HepG2 (cell line): ENCODE results near the gene OR13A1. TPM values are rescaled to one million over a fixed set of nuclear protein-coding genes. Genes with fewer than 3 reads are reported as not detected.

Experiments used
- ATAC-seq: fragments of 200-7000 bp; cut with Tn5 transposase; 3 replicates; pipeline ENCODE4 v1.9.1; 2020; ENCODE audit warnings: mild to moderate bottlenecking, moderate library complexity
- Bru-seq: library from RNA; stranded (reverse); fragments of 400-500 nt; gene quantifications from one replicate; lab custom pipeline; 2021; lab: Mats Ljungman, UMichigan
- BruChase-seq, 2 experiments: library from RNA; stranded (reverse); fragments of 400-500 nt; gene quantifications; one replicate each; lab custom pipeline; 2021; lab: Mats Ljungman, UMichigan
- BruUV-seq: library from RNA; stranded (reverse); fragments of 400-500 nt; replicated peaks from 2 replicates; lab custom pipeline; 2021; lab: Mats Ljungman, UMichigan
- CTCF ChIA-PET: fragments of 300-600 bp; formaldehyde crosslinking; extraction: SDS; loops from one replicate; lab custom pipeline; 2021; ENCODE audit warnings: low total read pairs, inconsistent platforms, low intra/inter-chr PET ratio; lab: Yijun Ruan, JAX
- POLR2A ChIA-PET: fragments of 350-600 bp; sonication (Branson Sonifier 250); formaldehyde crosslinking; loops from one replicate; lab custom pipeline; 2020; ENCODE audit warnings: antibody characterized with exemption, inconsistent platforms; lab: Yijun Ruan, JAX
- DNase-seq: peaks from one replicate; pipeline ENCODE4 v3.0.0-alpha.2; 2015; ENCODE audit warnings: low spot score
- FAIRE-seq: peaks from 3 replicates; lab custom pipeline; 2011; peaks lifted over from hg19 to GRCh38; lab: Jason Lieb, UNC
- H2AFZ ChIP-seq: one replicate; pipeline ENCODE4 v1.6.1; 2011; ENCODE audit warnings: low read length, inconsistent platforms
- H3K27ac ChIP-seq: fragments of 300-600 bp; 3 replicates; pipeline ENCODE4 v1.8.0; 2011; ENCODE audit warnings: mixed run types, mild to moderate bottlenecking, mixed read lengths, low read length, inconsistent platforms; ENCODE audit not compliant: insufficient read depth; ENCODE audit errors: extremely low read length
- H3K27me3 ChIP-seq, 2 experiments: fragments of 200-600 bp in 1 of 2; 2 replicates in 1 of 2; 3 replicates in 1 of 2; pipeline versions ENCODE4 v1.6.0 to v1.8.0; 2011; ENCODE audit warnings: low read length in 2 of 2, mild to moderate bottlenecking in 2 of 2, moderate library complexity in 2 of 2, inconsistent platforms in 1 of 2; ENCODE audit not compliant: insufficient read depth in 2 of 2, control insufficient read depth in 1 of 2
- H3K36me3 ChIP-seq, 2 experiments: fragments of 200-600 bp in 1 of 2; replicated peaks in 1 of 2; 2 replicates in 1 of 2; 3 replicates in 1 of 2; pipeline versions ENCODE4 v1.5.1 to v1.8.0; 2011; ENCODE audit warnings: low read length in 2 of 2, inconsistent platforms in 1 of 2; ENCODE audit not compliant: insufficient read depth in 2 of 2, control insufficient read depth in 1 of 2
- H3K4me1 ChIP-seq: 2 replicates; pipeline ENCODE4 v1.5.1; 2012; ENCODE audit warnings: low read length, inconsistent platforms; ENCODE audit not compliant: insufficient read depth
- H3K4me2 ChIP-seq: 2 replicates; pipeline ENCODE4 v1.6.0; 2011; ENCODE audit warnings: low read depth, low read length, inconsistent platforms
- H3K4me3 ChIP-seq, 3 experiments: fragments of 200-600 bp in 1 of 3; sonication (generic), shearing (Covaris generic) in 1 of 3; replicated peaks in 1 of 3; 2 replicates each; pipeline ENCODE4 v1.5.1; 2011 to 2016; ENCODE audit warnings: low read length in 3 of 3, inconsistent platforms in 2 of 3, low read depth in 2 of 3, mild to moderate bottlenecking in 2 of 3, control low read depth in 1 of 3, mixed read lengths in 1 of 3; ENCODE audit not compliant: insufficient read depth in 1 of 3
- H3K79me2 ChIP-seq: one replicate; pipeline ENCODE4 v1.6.1; 2011; ENCODE audit warnings: low read length, inconsistent platforms; ENCODE audit not compliant: insufficient read depth
- H3K9ac ChIP-seq: 2 replicates; pipeline ENCODE4 v1.6.0; 2011; ENCODE audit warnings: mild to moderate bottlenecking, low read depth, low read length, inconsistent platforms; ENCODE audit not compliant: insufficient read depth
- H3K9me3 ChIP-seq: 2 replicates; pipeline ENCODE4 v1.5.1; 2012; ENCODE audit warnings: mild to moderate bottlenecking, low read length
- H4K20me1 ChIP-seq: 2 replicates; pipeline ENCODE4 v1.6.0; 2011; ENCODE audit warnings: inconsistent platforms, mild to moderate bottlenecking, low read length, moderate library complexity; ENCODE audit not compliant: insufficient read depth
- HNF1B ChIP-seq: sonication (generic); formaldehyde crosslinking; IDR thresholded peaks from 2 replicates; pipeline ENCODE4 v1.5.1; 2020; ENCODE audit warnings: mild to moderate bottlenecking, moderate library complexity, missing genetic modification reagents
- HNRNPL ChIP-seq: fragments of 200-400 bp; formaldehyde crosslinking; IDR thresholded peaks from 2 replicates; pipeline ENCODE4 v1.6.1; 2017; ENCODE audit warnings: mild to moderate bottlenecking, low read depth, low read length
- PLRG1 ChIP-seq: fragments of 450-650 bp; conservative IDR thresholded peaks from 2 replicates; pipeline ENCODE4 v1.6.1; 2016
- PPARG ChIP-seq: conservative IDR thresholded peaks from 2 replicates; pipeline ENCODE4 v1.6.1; 2016; ENCODE audit warnings: missing biosample characterization, missing genetic modification reagents
- ZNF446 ChIP-seq: sonication (generic); formaldehyde crosslinking; IDR thresholded peaks from 2 replicates; pipeline ENCODE4 v1.5.0; 2020; ENCODE audit warnings: mild to moderate bottlenecking, missing genetic modification reagents
- WGBS: methylation state at CpG from one replicate; pipeline ENCODE4 v1.1.6; 2017; ENCODE audit warnings: low lambda C conversion rate; 5-methylcytosine and 5-hydroxymethylcytosine counted together
- in situ Hi-C: cut with HindIII; loops from 2 replicates; pipeline ENCODE4 v1.10.0; 2017; ENCODE audit warnings: low pct_unique_long_range_greater_than_20kb; ENCODE audit not compliant: extremely low pct_ligation_motif_present
- intact Hi-C: fragments of 100-400 bp; cut with micrococcal nuclease; formaldehyde crosslinking; loops from one replicate; pipeline ENCODE4 v1.10.0; 2022; ENCODE audit not compliant: unreplicated experiment
- long read RNA-seq, 2 experiments: library from RNA in 1 of 2; library from polyadenylated mRNA in 1 of 2; stranded (forward) in 1 of 2; unstranded in 1 of 2; transcript quantifications; one replicate each; pipeline ENCODE4 v2.0.0, GENCODE V29; 2019 to 2022
- polyA minus RNA-seq, 3 experiments: library from RNA; depleted of rRNA, polyadenylated mRNA; stranded (reverse); fragments of >200 nt; gene quantifications; 2 replicates each; pipeline ENCODE4 v1.2.3, GENCODE V29; 2011; ENCODE audit warnings: low replicate concordance in 1 of 3
- polyA plus RNA-seq, 8 experiments: library from polyadenylated mRNA; depleted of rRNA in 3 of 8; stranded (reverse) in 7 of 8; unstranded in 1 of 8; fragments of >200 nt; fragmentation: Illumina TruSeq in 4 of 8; extraction: Trizol in 4 of 8; gene quantifications; 2 replicates each; pipeline versions ENCODE4 v1.2.1 to v1.2.3, GENCODE V29; 2011 to 2016; ENCODE audit warnings: low read depth in 4 of 8, missing spikeins in 1 of 8, mixed read lengths in 1 of 8; ENCODE audit not compliant: insufficient read depth in 1 of 8
- total RNA-seq, 5 experiments: library from RNA; depleted of rRNA; stranded (reverse); fragments of >200 nt; fragmentation: Illumina TruSeq; extraction: Trizol; gene quantifications; 2 replicates each; pipeline ENCODE4 v1.2.3, GENCODE V29; 2016; ENCODE audit warnings: low read depth in 1 of 5
- TF ChIP-seq, protein P1 (sequence below): sonication (generic); formaldehyde crosslinking; IDR thresholded peaks from 2 replicates; pipeline ENCODE4 v1.5.1; 2020; ENCODE audit warnings: mild to moderate bottlenecking, missing genetic modification reagents, moderate library complexity
- TF ChIP-seq, protein P2 (sequence below), 2 experiments: sonication (generic) in 1 of 2; formaldehyde crosslinking in 1 of 2; IDR thresholded peaks; 2 replicates each; pipeline versions ENCODE4 v1.6.1 to v1.9.0; 2014 to 2022; ENCODE audit warnings: antibody characterized with exemption in 1 of 2, borderline replicate concordance in 1 of 2, inconsistent platforms in 1 of 2, low read depth in 1 of 2, missing genetic modification reagents in 1 of 2

Gene OR13A1
- total RNA-seq (2016; rRNA removed; fragmentation: Illumina TruSeq; extraction: Trizol) = not detected in 2 replicates
- not detected in 2 replicates for total RNA-seq (2016; cell fraction: cytosol; rRNA removed; fragmentation: Illumina TruSeq; extraction: Trizol; ENCODE audit: low read depth)
- total RNA-seq (2016; cell fraction: insoluble cytoplasmic fraction; rRNA removed; fragmentation: Illumina TruSeq; extraction: Trizol) = not detected in 2 replicates
- not detected in 2 replicates for total RNA-seq (2016; cell fraction: membrane; rRNA removed; fragmentation: Illumina TruSeq; extraction: Trizol)
- total RNA-seq (2016; cell fraction: nucleus; rRNA removed; fragmentation: Illumina TruSeq; extraction: Trizol) = not detected in 2 replicates
- polyA plus RNA-seq (2011; rRNA removed) = not detected in 2 replicates
- not detected in 2 replicates for polyA plus RNA-seq (2011; cell fraction: cytosol; rRNA removed)
- 0.14 TPM in 1 of 2 replicates, not detected in the other for polyA plus RNA-seq (2011; cell fraction: nucleus; rRNA removed)
- not detected in 2 replicates for polyA plus RNA-seq (2012)
- not detected in 2 replicates for polyA plus RNA-seq (2016; cell fraction: cytosol; fragmentation: Illumina TruSeq; extraction: Trizol; ENCODE audit: low read depth)
- polyA plus RNA-seq (2016; cell fraction: insoluble cytoplasmic fraction; fragmentation: Illumina TruSeq; extraction: Trizol; ENCODE audit: low read depth) = not detected in 2 replicates
- polyA plus RNA-seq (2016; cell fraction: membrane; fragmentation: Illumina TruSeq; extraction: Trizol; ENCODE audit: low read depth) = not detected in 2 replicates
- polyA plus RNA-seq (2016; cell fraction: nucleus; fragmentation: Illumina TruSeq; extraction: Trizol; ENCODE audit: insufficient read depth, low read depth) = not detected in 2 replicates
- not detected in 2 replicates for polyA minus RNA-seq (2011; rRNA and poly(A)+ RNA removed; ENCODE audit: low replicate concordance)
- polyA minus RNA-seq (2011; cell fraction: cytosol; rRNA and poly(A)+ RNA removed) = not detected in 2 replicates
- not detected in 2 replicates for polyA minus RNA-seq (2011; cell fraction: nucleus; rRNA and poly(A)+ RNA removed)
- Bru-seq, nascent RNA = percentile 7 among the genes with signal in this experiment
- not detected for BruChase-seq, experiment 1, labeled RNA remaining after a 6-hour chase
- BruChase-seq, experiment 2, labeled RNA remaining after a 2-hour chase = percentile 17 among the genes with signal in this experiment
- long read RNA-seq, experiment 1 = 0 reads
- long read RNA-seq, experiment 2 = 0 reads

DNA sequence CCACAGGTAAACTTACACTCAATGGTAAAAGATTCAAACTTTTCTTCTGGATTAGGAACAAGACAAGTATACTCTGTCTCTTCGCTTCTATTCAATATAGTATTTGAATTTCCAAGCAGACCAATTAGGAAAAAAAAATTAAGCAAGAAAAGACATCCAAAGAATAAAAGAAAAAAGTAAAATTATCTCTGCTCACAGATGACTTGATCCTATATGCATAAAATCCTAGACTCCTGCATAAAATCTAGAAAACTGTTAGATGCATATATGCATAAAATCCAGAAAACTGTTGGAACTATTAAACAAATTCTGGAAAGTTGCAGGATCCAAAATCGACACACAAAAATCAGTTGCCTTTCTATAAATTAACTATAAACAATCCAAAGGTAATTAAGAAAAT lies at the start of gene OR13A1:
Gene OR13A1 (minus strand): TSS at position 101 of the 400 bp plus-strand sequence. CDS start 11,186 bp downstream, outside the sequence.
- ChIA-PET POLR2A (no interaction called here), CTCF (no interaction called here)
- no peak within 1 kb of the TSS for H3K9ac ChIP-seq
- H3K36me3 ChIP-seq = no peaks in the 10 kb centered on the region
- H3K27ac ChIP-seq = no peak within 1 kb of the TSS
- FAIRE-seq (no peak), ATAC-seq (no peak), DNase-seq (no peak)
- intact Hi-C loops = no loop called here
- 3% methylated on average over 2 of the region's 2 CpGs for WGBS
- H3K9me3 ChIP-seq = no peaks in the 10 kb centered on the region
- no peaks in the 10 kb centered on the region for H3K4me1 ChIP-seq
- no peaks in the 10 kb centered on the region for H3K79me2 ChIP-seq
- BruUV-seq = no TSS peak
- H3K4me3 ChIP-seq = no peak within 1 kb of the TSS
- H3K4me2 ChIP-seq = no peak within 1 kb of the TSS
- H2AFZ ChIP-seq = no peak within 1 kb of the TSS
- TF ChIP-seq HNF1B (CRISPR knock-in tag) (no peak), ZNF446 (CRISPR knock-in tag) (no peak), PLRG1 (no peak), HNRNPL (no peak), PPARG (no peak)
- TF ChIP-seq, protein P1, sequence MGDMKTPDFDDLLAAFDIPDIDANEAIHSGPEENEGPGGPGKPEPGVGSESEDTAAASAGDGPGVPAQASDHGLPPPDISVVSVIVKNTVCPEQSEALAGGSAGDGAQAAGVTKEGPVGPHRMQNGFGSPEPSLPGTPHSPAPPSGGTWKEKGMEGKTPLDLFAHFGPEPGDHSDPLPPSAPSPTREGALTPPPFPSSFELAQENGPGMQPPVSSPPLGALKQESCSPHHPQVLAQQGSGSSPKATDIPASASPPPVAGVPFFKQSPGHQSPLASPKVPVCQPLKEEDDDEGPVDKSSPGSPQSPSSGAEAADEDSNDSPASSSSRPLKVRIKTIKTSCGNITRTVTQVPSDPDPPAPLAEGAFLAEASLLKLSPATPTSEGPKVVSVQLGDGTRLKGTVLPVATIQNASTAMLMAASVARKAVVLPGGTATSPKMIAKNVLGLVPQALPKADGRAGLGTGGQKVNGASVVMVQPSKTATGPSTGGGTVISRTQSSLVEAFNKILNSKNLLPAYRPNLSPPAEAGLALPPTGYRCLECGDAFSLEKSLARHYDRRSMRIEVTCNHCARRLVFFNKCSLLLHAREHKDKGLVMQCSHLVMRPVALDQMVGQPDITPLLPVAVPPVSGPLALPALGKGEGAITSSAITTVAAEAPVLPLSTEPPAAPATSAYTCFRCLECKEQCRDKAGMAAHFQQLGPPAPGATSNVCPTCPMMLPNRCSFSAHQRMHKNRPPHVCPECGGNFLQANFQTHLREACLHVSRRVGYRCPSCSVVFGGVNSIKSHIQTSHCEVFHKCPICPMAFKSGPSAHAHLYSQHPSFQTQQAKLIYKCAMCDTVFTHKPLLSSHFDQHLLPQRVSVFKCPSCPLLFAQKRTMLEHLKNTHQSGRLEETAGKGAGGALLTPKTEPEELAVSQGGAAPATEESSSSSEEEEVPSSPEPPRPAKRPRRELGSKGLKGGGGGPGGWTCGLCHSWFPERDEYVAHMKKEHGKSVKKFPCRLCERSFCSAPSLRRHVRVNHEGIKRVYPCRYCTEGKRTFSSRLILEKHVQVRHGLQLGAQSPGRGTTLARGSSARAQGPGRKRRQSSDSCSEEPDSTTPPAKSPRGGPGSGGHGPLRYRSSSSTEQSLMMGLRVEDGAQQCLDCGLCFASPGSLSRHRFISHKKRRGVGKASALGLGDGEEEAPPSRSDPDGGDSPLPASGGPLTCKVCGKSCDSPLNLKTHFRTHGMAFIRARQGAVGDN (CRISPR knock-in tag) = no peak
- TF ChIP-seq, protein P2, sequence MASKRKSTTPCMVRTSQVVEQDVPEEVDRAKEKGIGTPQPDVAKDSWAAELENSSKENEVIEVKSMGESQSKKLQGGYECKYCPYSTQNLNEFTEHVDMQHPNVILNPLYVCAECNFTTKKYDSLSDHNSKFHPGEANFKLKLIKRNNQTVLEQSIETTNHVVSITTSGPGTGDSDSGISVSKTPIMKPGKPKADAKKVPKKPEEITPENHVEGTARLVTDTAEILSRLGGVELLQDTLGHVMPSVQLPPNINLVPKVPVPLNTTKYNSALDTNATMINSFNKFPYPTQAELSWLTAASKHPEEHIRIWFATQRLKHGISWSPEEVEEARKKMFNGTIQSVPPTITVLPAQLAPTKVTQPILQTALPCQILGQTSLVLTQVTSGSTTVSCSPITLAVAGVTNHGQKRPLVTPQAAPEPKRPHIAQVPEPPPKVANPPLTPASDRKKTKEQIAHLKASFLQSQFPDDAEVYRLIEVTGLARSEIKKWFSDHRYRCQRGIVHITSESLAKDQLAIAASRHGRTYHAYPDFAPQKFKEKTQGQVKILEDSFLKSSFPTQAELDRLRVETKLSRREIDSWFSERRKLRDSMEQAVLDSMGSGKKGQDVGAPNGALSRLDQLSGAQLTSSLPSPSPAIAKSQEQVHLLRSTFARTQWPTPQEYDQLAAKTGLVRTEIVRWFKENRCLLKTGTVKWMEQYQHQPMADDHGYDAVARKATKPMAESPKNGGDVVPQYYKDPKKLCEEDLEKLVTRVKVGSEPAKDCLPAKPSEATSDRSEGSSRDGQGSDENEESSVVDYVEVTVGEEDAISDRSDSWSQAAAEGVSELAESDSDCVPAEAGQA (IDR thresholded peaks at IDR 0.05; ENCODE audit: low read depth) = no peak
- TF ChIP-seq, protein P2 (CRISPR knock-in tag; IDR thresholded peaks at IDR 0.05; ENCODE audit: borderline replicate concordance) = no peak
- TF ChIP-seq, all 625 proteins: peak for 0
- Histone ChIP-seq H4K20me1 (no peaks in the 10 kb centered on the region), H3K27me3 (no peaks in the 10 kb centered on the region)
- in situ Hi-C loops = no loop called here
